Measurements from ENCODE around the gene STMN3.

The STMN3 gene

DNA sequence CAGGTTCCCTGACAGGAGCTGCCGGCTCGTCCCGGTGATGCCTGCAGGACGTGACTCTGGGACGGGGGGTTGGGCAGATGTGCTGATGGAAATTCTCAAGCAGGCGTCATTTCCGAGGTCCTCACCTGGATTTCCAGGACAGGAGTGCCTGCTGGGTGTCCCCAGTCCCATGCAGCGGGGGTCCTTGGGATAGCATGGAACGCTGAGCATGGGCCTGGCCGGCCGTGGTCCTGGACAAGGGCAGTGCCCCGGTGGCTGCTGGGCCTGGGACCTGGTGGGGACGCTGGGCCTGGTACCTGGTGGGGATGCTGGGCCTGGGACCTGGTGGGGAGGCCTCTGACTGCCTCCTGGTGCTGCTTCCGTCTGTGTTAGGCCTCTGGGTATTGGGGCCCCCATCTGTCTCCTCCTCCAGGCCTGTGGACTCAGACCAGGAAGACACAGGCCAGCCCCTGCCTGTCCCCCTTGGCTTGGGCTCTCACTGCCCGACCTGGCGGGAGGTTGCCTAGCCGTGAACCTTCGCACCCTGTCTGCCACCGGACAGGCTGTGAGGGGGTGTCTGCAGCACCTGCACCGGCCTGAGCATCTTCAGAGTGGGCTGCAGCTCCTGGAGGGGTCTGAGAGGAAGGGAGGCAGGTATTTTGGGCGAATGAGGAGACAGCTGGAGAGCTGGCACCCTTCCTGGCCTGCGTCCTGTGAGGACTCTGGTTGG is 11.1 kb upstream of the STMN3 start:
- H3K4me2 ChIP-seq (ENCODE audit: low read length) = no peak overlapping the region
- H3K4me1 ChIP-seq (ENCODE audit: control insufficient read depth, low read depth, low read length) = no peaks in the 10 kb centered on the region
- H3K9ac ChIP-seq (ENCODE audit: low read length) = no peak overlapping the region
- H3K79me2 ChIP-seq (ENCODE audit: control insufficient read depth, insufficient read depth, low read length) = no peaks in the 10 kb centered on the region
- H3K56ac ChIP-seq (ENCODE audit: low read length) = no peak overlapping the region
- H3K27me3 ChIP-seq (ENCODE audit: insufficient read depth, low read length, poor library complexity) = no peaks in the 10 kb centered on the region
- H3K4ac ChIP-seq (ENCODE audit: low read depth, low read length) = no peak overlapping the region
- WGBS (ENCODE audit: extremely low coverage, insufficient coverage, low lambda C conversion rate) = no CpG with 5 or more reads among the region's 22 CpGs
- H3K27ac ChIP-seq (ENCODE audit: low read depth, low read length) = no peak overlapping the region
- peaks cover 2% of the 10 kb centered on the region for H3K36me3 ChIP-seq (ENCODE audit: control insufficient read depth, insufficient read depth, low read length)
- H2BK5ac ChIP-seq (ENCODE audit: low read length) = no peak overlapping the region
- H2BK120ac ChIP-seq (ENCODE audit: low read depth, low read length) = no peak overlapping the region
- no peak overlapping the region for H3K18ac ChIP-seq (ENCODE audit: low read length)
- no peak overlapping the region for H4K8ac ChIP-seq (ENCODE audit: low read depth, low read length)
- H3K4me3 ChIP-seq (ENCODE audit: low read length) = no peak overlapping the region
- no peak overlapping the region for H3K23ac ChIP-seq (ENCODE audit: low read length)
- no peak for DNase-seq
- H2BK15ac ChIP-seq (replicated peaks; ENCODE audit: low read depth) = no peak overlapping the region
- H4K5ac ChIP-seq (ENCODE audit: low read length) = no peak overlapping the region
- no peak overlapping the region for H2AK5ac ChIP-seq (ENCODE audit: low read length)
- H3K79me1 ChIP-seq (ENCODE audit: low read length) = peaks cover under 1% of the 10 kb centered on the region

- H2BK5ac ChIP-seq (ENCODE audit: low read length) = no peak overlapping the region
- no peak overlapping the region for H4K8ac ChIP-seq (ENCODE audit: low read depth, low read length)
- WGBS (ENCODE audit: extremely low coverage, insufficient coverage, low lambda C conversion rate) = no CpG with 5 or more reads among the region's 26 CpGs
- no peak overlapping the region for H2BK15ac ChIP-seq (replicated peaks; ENCODE audit: low read depth)
- no peak overlapping the region for H3K27ac ChIP-seq (ENCODE audit: low read depth, low read length)
- H3K36me3 ChIP-seq (ENCODE audit: control insufficient read depth, insufficient read depth, low read length) = peaks cover 2% of the 10 kb centered on the region
- DNase-seq = no peak
- peaks cover 2% of the 10 kb centered on the region for H3K4me1 ChIP-seq (ENCODE audit: control insufficient read depth, low read depth, low read length)
- no peak overlapping the region for H3K4me3 ChIP-seq (ENCODE audit: low read length)
- no peak overlapping the region for H3K23ac ChIP-seq (ENCODE audit: low read length)
- no peak overlapping the region for H2BK120ac ChIP-seq (ENCODE audit: low read depth, low read length)
- no peak overlapping the region for H3K4me2 ChIP-seq (ENCODE audit: low read length)
- peaks cover 7% of the 10 kb centered on the region for H3K79me1 ChIP-seq (ENCODE audit: low read length)
- no peaks in the 10 kb centered on the region for H3K27me3 ChIP-seq (ENCODE audit: insufficient read depth, low read length, poor library complexity)
- no peaks in the 10 kb centered on the region for H3K79me2 ChIP-seq (ENCODE audit: control insufficient read depth, insufficient read depth, low read length)
- no peak overlapping the region for H2AK5ac ChIP-seq (ENCODE audit: low read length)
- H3K18ac ChIP-seq (ENCODE audit: low read length) = no peak overlapping the region
- H3K56ac ChIP-seq (ENCODE audit: low read length) = no peak overlapping the region
- H3K9ac ChIP-seq (ENCODE audit: low read length) = no peak overlapping the region
- no peak overlapping the region for H4K5ac ChIP-seq (ENCODE audit: low read length)
- H3K4ac ChIP-seq (ENCODE audit: low read depth, low read length) = no peak overlapping the region
Observed at GRCh38 chr20:63663332-63664066, 10.3 kb upstream of the STMN3 start.

DNA sequence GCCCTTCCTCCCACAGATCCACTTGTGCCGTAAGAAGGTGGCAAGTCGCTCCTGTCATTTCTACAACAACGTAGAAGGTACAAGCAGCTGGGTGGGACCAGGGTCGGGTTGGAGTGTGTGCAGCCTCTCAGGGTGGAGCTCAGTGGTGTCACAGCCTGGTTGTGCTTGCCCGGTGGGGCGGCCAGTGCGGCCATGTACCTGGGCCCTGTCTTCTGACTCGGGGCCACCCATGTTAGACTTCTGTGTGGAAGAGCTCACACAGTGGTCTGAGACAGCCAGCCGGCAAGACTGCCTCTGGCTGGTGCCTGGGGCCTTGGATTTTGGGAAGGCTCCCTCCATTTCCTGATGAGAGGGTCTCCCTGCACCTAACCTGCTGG is 9.6 kb upstream of the STMN3 start:
- H3K27me3 ChIP-seq (ENCODE audit: insufficient read depth, low read length, poor library complexity) = no peaks in the 10 kb centered on the region
- DNase-seq = no peak
- peaks cover 7% of the 10 kb centered on the region for H3K79me1 ChIP-seq (ENCODE audit: low read length)
- no peak overlapping the region for H3K56ac ChIP-seq (ENCODE audit: low read length)
- H4K5ac ChIP-seq (ENCODE audit: low read length) = no peak overlapping the region
- no peak overlapping the region for H3K4me2 ChIP-seq (ENCODE audit: low read length)
- no peak overlapping the region for H3K9ac ChIP-seq (ENCODE audit: low read length)
- no peak overlapping the region for H3K4ac ChIP-seq (ENCODE audit: low read depth, low read length)
- H4K8ac ChIP-seq (ENCODE audit: low read depth, low read length) = no peak overlapping the region
- H2BK15ac ChIP-seq (replicated peaks; ENCODE audit: low read depth) = no peak overlapping the region
- H3K27ac ChIP-seq (ENCODE audit: low read depth, low read length) = no peak overlapping the region
- H2BK5ac ChIP-seq (ENCODE audit: low read length) = no peak overlapping the region
- no peak overlapping the region for H3K23ac ChIP-seq (ENCODE audit: low read length)
- H2BK120ac ChIP-seq (ENCODE audit: low read depth, low read length) = no peak overlapping the region
- peaks cover 2% of the 10 kb centered on the region for H3K36me3 ChIP-seq (ENCODE audit: control insufficient read depth, insufficient read depth, low read length)
- no peaks in the 10 kb centered on the region for H3K79me2 ChIP-seq (ENCODE audit: control insufficient read depth, insufficient read depth, low read length)
- WGBS (ENCODE audit: extremely low coverage, insufficient coverage, low lambda C conversion rate) = no CpG with 5 or more reads among the region's 9 CpGs
- no peak overlapping the region for H3K4me3 ChIP-seq (ENCODE audit: low read length)
- no peak overlapping the region for H2AK5ac ChIP-seq (ENCODE audit: low read length)
- H3K18ac ChIP-seq (ENCODE audit: low read length) = no peak overlapping the region
- peaks cover 2% of the 10 kb centered on the region for H3K4me1 ChIP-seq (ENCODE audit: control insufficient read depth, low read depth, low read length)

DNA sequence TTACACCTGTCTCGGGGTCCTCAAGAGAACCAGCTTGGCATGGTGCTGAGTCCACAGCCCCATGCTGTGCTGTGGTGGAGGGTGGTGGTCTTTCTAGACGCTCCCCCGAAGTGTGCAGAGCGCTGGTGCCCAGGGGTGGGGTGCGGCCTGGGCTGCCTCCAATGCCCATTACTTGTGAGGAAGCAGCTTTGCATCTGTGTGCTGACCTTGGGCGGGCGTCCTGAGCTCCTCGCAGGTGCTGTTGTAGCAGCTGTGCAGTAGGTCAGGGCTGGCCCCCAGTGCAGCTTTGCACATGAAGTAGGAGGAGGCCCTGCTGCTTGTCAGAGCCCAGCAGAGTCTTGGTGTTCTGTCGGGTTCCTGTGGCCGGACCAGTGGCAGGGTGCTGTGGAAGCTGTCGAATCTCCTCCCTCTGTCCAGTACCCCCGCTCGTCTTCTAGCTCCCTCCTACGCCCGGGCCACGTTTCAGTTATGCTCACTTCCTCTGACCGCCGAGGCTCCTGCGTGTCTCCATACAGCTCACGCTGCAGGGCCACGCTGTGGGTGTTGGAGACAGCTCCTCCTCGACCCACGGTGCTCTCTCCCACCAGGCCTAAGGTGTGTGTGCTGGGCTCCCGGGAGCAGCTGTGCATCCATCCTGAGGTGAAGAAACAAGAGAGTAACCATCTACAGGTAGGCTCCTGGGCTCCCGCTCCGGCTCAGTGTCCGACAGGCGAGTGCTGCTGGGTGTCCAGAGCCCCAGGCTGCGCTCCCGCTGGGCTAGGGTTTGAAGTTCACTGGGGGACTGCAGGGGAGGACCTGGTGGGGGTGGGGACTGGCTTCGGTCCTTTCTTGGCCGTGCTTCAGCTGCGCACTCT is 9.0 kb upstream of the STMN3 start:
- Histone ChIP-seq H3K27ac (ENCODE audit: low read depth, low read length) (no peak overlapping the region), H2BK120ac (ENCODE audit: low read depth, low read length) (no peak overlapping the region), H2BK5ac (ENCODE audit: low read length) (no peak overlapping the region), H3K9ac (ENCODE audit: low read length) (no peak overlapping the region), H3K4ac (ENCODE audit: low read depth, low read length) (no peak overlapping the region), H3K4me2 (ENCODE audit: low read length) (no peak overlapping the region), H3K79me2 (ENCODE audit: control insufficient read depth, insufficient read depth, low read length) (no peaks in the 10 kb centered on the region), H3K27me3 (ENCODE audit: insufficient read depth, low read length, poor library complexity) (no peaks in the 10 kb centered on the region), H3K23ac (ENCODE audit: low read length) (no peak overlapping the region), H4K8ac (ENCODE audit: low read depth, low read length) (no peak overlapping the region), H3K36me3 (ENCODE audit: control insufficient read depth, insufficient read depth, low read length) (peaks cover 2% of the 10 kb centered on the region), H4K5ac (ENCODE audit: low read length) (no peak overlapping the region), H3K79me1 (ENCODE audit: low read length) (peaks cover 7% of the 10 kb centered on the region), H2BK15ac (replicated peaks; ENCODE audit: low read depth) (no peak overlapping the region), H3K4me3 (ENCODE audit: low read length) (no peak overlapping the region), H2AK5ac (ENCODE audit: low read length) (no peak overlapping the region), H3K56ac (ENCODE audit: low read length) (no peak overlapping the region), H3K4me1 (ENCODE audit: control insufficient read depth, low read depth, low read length) (peaks cover 2% of the 10 kb centered on the region), H3K18ac (ENCODE audit: low read length) (no peak overlapping the region)
- DNase-seq = no peak
- WGBS (ENCODE audit: extremely low coverage, insufficient coverage, low lambda C conversion rate) = no CpG with 5 or more reads among the region's 33 CpGs

DNA sequence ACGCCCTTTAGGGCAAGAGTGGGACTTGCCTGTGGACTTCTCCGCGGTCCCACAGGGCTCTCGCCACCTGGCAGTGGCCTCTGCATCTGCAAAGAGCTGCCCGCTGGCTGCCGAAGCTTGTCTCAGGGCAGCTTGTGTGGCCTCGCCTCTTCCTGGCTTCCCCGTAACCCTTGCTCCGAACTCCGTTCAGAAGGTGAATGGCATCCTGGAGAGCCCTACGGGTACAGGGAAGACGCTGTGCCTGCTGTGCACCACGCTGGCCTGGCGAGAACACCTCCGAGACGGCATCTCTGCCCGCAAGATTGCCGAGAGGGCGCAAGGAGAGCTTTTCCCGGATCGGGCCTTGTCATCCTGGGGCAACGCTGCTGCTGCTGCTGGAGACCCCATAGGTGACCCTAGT is 7.9 kb upstream of the STMN3 start:
- Histone ChIP-seq H4K5ac (ENCODE audit: low read length) (no peak overlapping the region), H3K4me1 (ENCODE audit: control insufficient read depth, low read depth, low read length) (peaks cover 2% of the 10 kb centered on the region), H3K4me3 (ENCODE audit: low read length) (no peak overlapping the region), H3K4ac (ENCODE audit: low read depth, low read length) (no peak overlapping the region), H3K79me2 (ENCODE audit: control insufficient read depth, insufficient read depth, low read length) (no peaks in the 10 kb centered on the region), H2BK15ac (replicated peaks; ENCODE audit: low read depth) (no peak overlapping the region), H3K9ac (ENCODE audit: low read length) (no peak overlapping the region), H3K23ac (ENCODE audit: low read length) (no peak overlapping the region), H3K36me3 (ENCODE audit: control insufficient read depth, insufficient read depth, low read length) (peaks cover 2% of the 10 kb centered on the region), H3K56ac (ENCODE audit: low read length) (no peak overlapping the region), H2AK5ac (ENCODE audit: low read length) (no peak overlapping the region), H3K79me1 (ENCODE audit: low read length) (peaks cover 7% of the 10 kb centered on the region), H4K8ac (ENCODE audit: low read depth, low read length) (no peak overlapping the region), H2BK120ac (ENCODE audit: low read depth, low read length) (no peak overlapping the region), H3K27ac (ENCODE audit: low read depth, low read length) (no peak overlapping the region), H3K4me2 (ENCODE audit: low read length) (no peak overlapping the region), H3K27me3 (ENCODE audit: insufficient read depth, low read length, poor library complexity) (no peaks in the 10 kb centered on the region), H2BK5ac (ENCODE audit: low read length) (no peak overlapping the region), H3K18ac (ENCODE audit: low read length) (no peak overlapping the region)
- no peak for DNase-seq
- no CpG with 5 or more reads among the region's 22 CpGs for WGBS (ENCODE audit: extremely low coverage, insufficient coverage, low lambda C conversion rate)

Measured in mesendoderm (in vitro differentiated cells).